GM06990 (cell line): Measurements from ENCODE around the gene ATP11B.

Experiments used
- DNase-seq: peaks from one replicate; pipeline ENCODE4 v3.0.0-alpha.2; 2011; ENCODE audit not compliant: insufficient read length; ENCODE audit errors: extremely low read depth
- H3K27me3 ChIP-seq: replicated peaks from 2 replicates; pipeline ENCODE4 v1.6.0; 2011; ENCODE audit warnings: low read length; ENCODE audit not compliant: control insufficient read depth, insufficient read depth
- H3K36me3 ChIP-seq: 2 replicates; pipeline ENCODE4 v1.5.1; 2011; ENCODE audit warnings: low read length; ENCODE audit not compliant: control insufficient read depth, insufficient read depth
- H3K4me3 ChIP-seq: replicated peaks from 2 replicates; pipeline ENCODE4 v1.5.1; 2011; ENCODE audit warnings: low read depth, mild to moderate bottlenecking, control low read depth, low read length
- TF ChIP-seq, protein P1 (sequence below): IDR thresholded peaks from 2 replicates; pipeline ENCODE4 v1.5.1; 2011; ENCODE audit warnings: low read length, control low read depth, mild to moderate bottlenecking, inconsistent platforms; ENCODE audit not compliant: insufficient read depth, poor library complexity, severe bottlenecking

The ATP11B gene

GRCh38 chr3:182896553-182896952 lies 103.2 kb downstream of the ATP11B start:
- no peaks in the 10 kb centered on the region for H3K27me3 ChIP-seq
- TF ChIP-seq, protein P1, sequence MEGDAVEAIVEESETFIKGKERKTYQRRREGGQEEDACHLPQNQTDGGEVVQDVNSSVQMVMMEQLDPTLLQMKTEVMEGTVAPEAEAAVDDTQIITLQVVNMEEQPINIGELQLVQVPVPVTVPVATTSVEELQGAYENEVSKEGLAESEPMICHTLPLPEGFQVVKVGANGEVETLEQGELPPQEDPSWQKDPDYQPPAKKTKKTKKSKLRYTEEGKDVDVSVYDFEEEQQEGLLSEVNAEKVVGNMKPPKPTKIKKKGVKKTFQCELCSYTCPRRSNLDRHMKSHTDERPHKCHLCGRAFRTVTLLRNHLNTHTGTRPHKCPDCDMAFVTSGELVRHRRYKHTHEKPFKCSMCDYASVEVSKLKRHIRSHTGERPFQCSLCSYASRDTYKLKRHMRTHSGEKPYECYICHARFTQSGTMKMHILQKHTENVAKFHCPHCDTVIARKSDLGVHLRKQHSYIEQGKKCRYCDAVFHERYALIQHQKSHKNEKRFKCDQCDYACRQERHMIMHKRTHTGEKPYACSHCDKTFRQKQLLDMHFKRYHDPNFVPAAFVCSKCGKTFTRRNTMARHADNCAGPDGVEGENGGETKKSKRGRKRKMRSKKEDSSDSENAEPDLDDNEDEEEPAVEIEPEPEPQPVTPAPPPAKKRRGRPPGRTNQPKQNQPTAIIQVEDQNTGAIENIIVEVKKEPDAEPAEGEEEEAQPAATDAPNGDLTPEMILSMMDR = no peak
- no peak overlapping the region for H3K4me3 ChIP-seq
- no peak for DNase-seq
- H3K36me3 ChIP-seq = peaks cover 2% of the 10 kb centered on the region

GRCh38 chr3:182902236-182902635 lies 108.9 kb downstream of the ATP11B start:
- Histone ChIP-seq H3K27me3 (no peaks in the 10 kb centered on the region), H3K36me3 (peaks cover 7% of the 10 kb centered on the region), H3K4me3 (no peak overlapping the region)
- no peak for DNase-seq
- TF ChIP-seq, protein P1 = no peak

GRCh38 chr3:182904164-182904563 lies 110.9 kb downstream of the ATP11B start:
- Histone ChIP-seq H3K27me3 (no peaks in the 10 kb centered on the region), H3K36me3 (peaks cover 8% of the 10 kb centered on the region), H3K4me3 (no peak overlapping the region)
- TF ChIP-seq, protein P1 = no peak
- no peak for DNase-seq

DNA sequence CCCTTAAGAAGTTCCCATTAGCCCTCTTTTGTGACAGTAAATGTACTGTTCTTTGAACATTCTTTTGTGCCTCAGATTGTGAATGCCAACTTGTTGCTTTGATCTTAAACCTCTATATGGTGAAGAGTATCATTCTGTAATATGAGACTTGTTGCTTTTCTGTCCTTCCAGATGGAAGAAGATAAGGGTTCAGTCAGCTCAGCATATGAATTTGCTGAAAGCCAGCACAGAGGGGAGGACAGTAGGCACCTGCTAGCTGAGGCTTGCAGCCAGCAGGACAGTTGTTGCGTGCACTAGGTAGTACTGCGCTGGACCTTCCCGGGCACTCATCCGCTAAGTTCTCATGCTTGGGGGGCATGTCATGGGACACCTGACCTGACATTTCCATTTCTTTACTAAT lies 112.3 kb downstream of the ATP11B start:
- TF ChIP-seq, protein P1 = no peak
- Histone ChIP-seq H3K27me3 (no peaks in the 10 kb centered on the region), H3K4me3 (no peak overlapping the region), H3K36me3 (peaks cover 8% of the 10 kb centered on the region)
- DNase-seq = no peak

GRCh38 chr3:182906036-182906435 lies 112.7 kb downstream of the ATP11B start:
- peaks cover 8% of the 10 kb centered on the region for H3K36me3 ChIP-seq
- TF ChIP-seq, protein P1 = no peak
- DNase-seq = no peak

GRCh38 chr3:182908471-182908870 lies 115.2 kb downstream of the ATP11B start:
- TF ChIP-seq, protein P1 = no peak

More at GRCh38 chr3:182906036-182906435, 112.7 kb downstream of the ATP11B start:
- H3K27me3 ChIP-seq = no peaks in the 10 kb centered on the region
- no peak overlapping the region for H3K4me3 ChIP-seq

More at GRCh38 chr3:182908471-182908870, 115.2 kb downstream of the ATP11B start:
- Histone ChIP-seq H3K27me3 (no peaks in the 10 kb centered on the region), H3K36me3 (peaks cover 5% of the 10 kb centered on the region), H3K4me3 (no peak overlapping the region)
- no peak for DNase-seq
